Astrocyte (in vitro differentiated cells and primary cell): ENCODE data around the gene AK9. TPM values are rescaled to one million over a fixed set of nuclear protein-coding genes. Genes with fewer than 3 reads are reported as not detected.

Experiments
- DNase-seq: peaks from one replicate; pipeline ENCODE4 v3.0.0-alpha.2; 2010; ENCODE audit warnings: low read depth
- FAIRE-seq: peaks from 2 replicates; lab custom pipeline; 2011; peaks lifted over from hg19 to GRCh38; lab: Jason Lieb, UNC
- H2AFZ ChIP-seq: 2 replicates; pipeline ENCODE4 v1.6.0; 2012; ENCODE audit warnings: low read depth, low read length, inconsistent platforms
- H3K27ac ChIP-seq: 2 replicates; pipeline ENCODE4 v1.5.1; 2011; ENCODE audit warnings: low read depth, low read length, inconsistent platforms
- H3K27me3 ChIP-seq: 2 replicates; pipeline ENCODE4 v1.6.0; 2011; ENCODE audit warnings: low read length, inconsistent platforms; ENCODE audit not compliant: insufficient read depth
- H3K36me3 ChIP-seq: 2 replicates; pipeline ENCODE4 v1.5.1; 2011; ENCODE audit warnings: low read length, inconsistent platforms; ENCODE audit not compliant: insufficient read depth
- H3K4me1 ChIP-seq: 2 replicates; pipeline ENCODE4 v1.5.1; 2011; ENCODE audit warnings: low read length, inconsistent platforms; ENCODE audit not compliant: insufficient read depth
- H3K4me2 ChIP-seq: 2 replicates; pipeline ENCODE4 v1.6.0; 2012; ENCODE audit warnings: low read length, inconsistent platforms
- H3K4me3 ChIP-seq: 2 replicates; pipeline ENCODE4 v1.5.1; 2011; ENCODE audit warnings: low read depth, mild to moderate bottlenecking, low read length, inconsistent platforms; ENCODE audit not compliant: insufficient read depth
- H3K79me2 ChIP-seq: 2 replicates; pipeline ENCODE4 v1.6.0; 2012; ENCODE audit warnings: mild to moderate bottlenecking, low read length, inconsistent platforms; ENCODE audit not compliant: insufficient read depth
- H3K9ac ChIP-seq: 2 replicates; pipeline ENCODE4 v1.6.0; 2012; ENCODE audit warnings: mild to moderate bottlenecking, low read length, inconsistent platforms
- H3K9me3 ChIP-seq: 2 replicates; pipeline ENCODE4 v1.5.1; 2012; ENCODE audit warnings: low read depth, mild to moderate bottlenecking, low read length, inconsistent platforms; ENCODE audit not compliant: insufficient read depth
- H4K20me1 ChIP-seq: 2 replicates; pipeline ENCODE4 v1.6.0; 2012; ENCODE audit warnings: low read length, inconsistent platforms; ENCODE audit not compliant: insufficient read depth
- H3K27ac Mint-ChIP-seq: one replicate; pipeline ENCODE4 v1.8.0; 2021; ENCODE audit warnings: mild to moderate bottlenecking, mixed read lengths; ENCODE audit not compliant: unreplicated experiment
- H3K27me3 Mint-ChIP-seq: one replicate; pipeline ENCODE4 v1.8.0; 2021; ENCODE audit warnings: low read depth, mixed read lengths; ENCODE audit not compliant: unreplicated experiment
- H3K36me3 Mint-ChIP-seq: one replicate; pipeline ENCODE4 v1.8.0; 2021; ENCODE audit warnings: low read depth, mixed read lengths; ENCODE audit not compliant: unreplicated experiment
- H3K4me1 Mint-ChIP-seq: one replicate; pipeline ENCODE4 v1.8.0; 2021; ENCODE audit warnings: low read depth, mixed read lengths; ENCODE audit not compliant: unreplicated experiment
- H3K4me3 Mint-ChIP-seq: one replicate; pipeline ENCODE4 v1.8.0; 2021; ENCODE audit warnings: mild to moderate bottlenecking, moderate library complexity, mixed read lengths; ENCODE audit not compliant: unreplicated experiment
- H3K9me3 Mint-ChIP-seq: one replicate; pipeline ENCODE4 v1.8.0; 2021; ENCODE audit warnings: mild to moderate bottlenecking, mixed read lengths; ENCODE audit not compliant: unreplicated experiment
- EZH2 ChIP-seq: IDR thresholded peaks from 2 replicates; pipeline ENCODE4 v1.6.1; 2012; ENCODE audit warnings: mild to moderate bottlenecking, low read length, inconsistent platforms; ENCODE audit not compliant: insufficient read depth
- total RNA-seq: library from RNA; stranded (reverse); gene quantifications from 2 replicates; pipeline ENCODE4 v1.2.1, GENCODE V29; 2021
- TF ChIP-seq, protein P1 (sequence below): IDR thresholded peaks from 2 replicates; pipeline ENCODE4 v1.5.1; 2011; ENCODE audit warnings: low read depth, mild to moderate bottlenecking, inconsistent platforms, low read length, moderate library complexity; ENCODE audit not compliant: insufficient read depth

Gene AK9
- total RNA-seq, 1 donor from 2014 or later = 3.4 TPM

GRCh38 chr6:109531446-109531845, 159.6 kb downstream of the AK9 start:
- Histone ChIP-seq H3K79me2 (no peaks in the 10 kb centered on the region), H3K4me1 (no peaks in the 10 kb centered on the region), H3K9ac (no peak overlapping the region), H3K4me3 (no peak overlapping the region), H2AFZ (no peak overlapping the region), H3K27ac (no peak overlapping the region), H4K20me1 (no peaks in the 10 kb centered on the region), H3K27me3 (no peaks in the 10 kb centered on the region), H3K4me2 (no peak overlapping the region), H3K36me3 (no peaks in the 10 kb centered on the region), H3K9me3 (no peaks in the 10 kb centered on the region)
- H3K27me3 Mint-ChIP-seq = no peaks in the 10 kb centered on the region
- no peak overlapping the region for H3K27ac Mint-ChIP-seq
- DNase-seq = no peak
- H3K36me3 Mint-ChIP-seq = no peaks in the 10 kb centered on the region
- no peak for FAIRE-seq
- H3K9me3 Mint-ChIP-seq = peaks cover 3% of the 10 kb centered on the region
- H3K4me3 Mint-ChIP-seq = no peak overlapping the region
- no peaks in the 10 kb centered on the region for H3K4me1 Mint-ChIP-seq
- TF ChIP-seq EZH2 = no peak
- TF ChIP-seq, protein P1, sequence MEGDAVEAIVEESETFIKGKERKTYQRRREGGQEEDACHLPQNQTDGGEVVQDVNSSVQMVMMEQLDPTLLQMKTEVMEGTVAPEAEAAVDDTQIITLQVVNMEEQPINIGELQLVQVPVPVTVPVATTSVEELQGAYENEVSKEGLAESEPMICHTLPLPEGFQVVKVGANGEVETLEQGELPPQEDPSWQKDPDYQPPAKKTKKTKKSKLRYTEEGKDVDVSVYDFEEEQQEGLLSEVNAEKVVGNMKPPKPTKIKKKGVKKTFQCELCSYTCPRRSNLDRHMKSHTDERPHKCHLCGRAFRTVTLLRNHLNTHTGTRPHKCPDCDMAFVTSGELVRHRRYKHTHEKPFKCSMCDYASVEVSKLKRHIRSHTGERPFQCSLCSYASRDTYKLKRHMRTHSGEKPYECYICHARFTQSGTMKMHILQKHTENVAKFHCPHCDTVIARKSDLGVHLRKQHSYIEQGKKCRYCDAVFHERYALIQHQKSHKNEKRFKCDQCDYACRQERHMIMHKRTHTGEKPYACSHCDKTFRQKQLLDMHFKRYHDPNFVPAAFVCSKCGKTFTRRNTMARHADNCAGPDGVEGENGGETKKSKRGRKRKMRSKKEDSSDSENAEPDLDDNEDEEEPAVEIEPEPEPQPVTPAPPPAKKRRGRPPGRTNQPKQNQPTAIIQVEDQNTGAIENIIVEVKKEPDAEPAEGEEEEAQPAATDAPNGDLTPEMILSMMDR = no peak

GRCh38 chr6:109527989-109528388, 163.0 kb downstream of the AK9 start:
- H3K9ac ChIP-seq = no peak overlapping the region
- no peaks in the 10 kb centered on the region for H3K4me1 Mint-ChIP-seq
- H3K4me1 ChIP-seq = no peaks in the 10 kb centered on the region
- no peak overlapping the region for H3K4me2 ChIP-seq
- H3K27me3 ChIP-seq = no peaks in the 10 kb centered on the region
- H3K27ac Mint-ChIP-seq = no peak overlapping the region
- no peak overlapping the region for H2AFZ ChIP-seq
- TF ChIP-seq, protein P1 = peak; percentile 33
- no peak for TF ChIP-seq EZH2
- H3K27me3 Mint-ChIP-seq = no peaks in the 10 kb centered on the region
- no peak overlapping the region for H3K27ac ChIP-seq
- H4K20me1 ChIP-seq = no peaks in the 10 kb centered on the region
- no peaks in the 10 kb centered on the region for H3K9me3 ChIP-seq
- H3K36me3 Mint-ChIP-seq = no peaks in the 10 kb centered on the region
- no peaks in the 10 kb centered on the region for H3K36me3 ChIP-seq
- H3K9me3 Mint-ChIP-seq = no peaks in the 10 kb centered on the region
- DNase-seq (no peak), FAIRE-seq (no peak)
- H3K79me2 ChIP-seq = no peaks in the 10 kb centered on the region
- no peak overlapping the region for H3K4me3 Mint-ChIP-seq
- no peak overlapping the region for H3K4me3 ChIP-seq

DNA sequence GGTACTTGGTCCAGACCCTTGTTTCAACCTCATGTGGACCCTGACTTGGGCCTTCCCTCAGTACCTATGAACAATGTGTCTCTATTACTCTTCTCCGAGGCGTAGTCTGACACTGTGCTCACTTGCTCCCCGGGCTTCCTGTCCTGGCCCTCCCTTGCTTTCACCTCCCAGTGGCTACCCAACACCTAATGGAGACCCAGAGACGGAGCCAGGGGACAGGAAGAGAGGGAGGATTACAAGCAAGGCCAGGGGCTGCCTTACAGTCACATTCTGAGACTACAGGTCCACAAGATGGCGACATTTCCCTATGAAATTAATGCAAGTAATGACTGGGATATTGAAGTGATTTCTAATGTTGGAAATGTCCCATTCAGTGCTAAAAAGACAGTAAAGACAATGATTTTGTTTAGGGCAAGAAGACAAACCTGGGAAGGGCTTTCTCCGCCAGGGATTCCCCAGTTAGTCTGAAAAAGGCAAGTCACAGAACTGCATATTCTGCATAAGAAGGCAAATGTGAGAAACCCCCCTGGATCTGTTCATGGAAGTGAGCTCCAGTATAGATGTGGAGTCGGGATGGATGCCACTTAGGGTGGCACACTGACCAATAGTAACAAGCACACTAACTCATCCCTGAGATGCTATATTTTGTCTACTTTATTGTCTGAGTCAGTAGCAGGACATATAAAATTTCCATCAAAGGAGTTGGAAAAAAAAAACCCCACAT, 163.9 kb downstream of the AK9 start:
- no peak for FAIRE-seq
- H3K36me3 Mint-ChIP-seq = no peaks in the 10 kb centered on the region
- Histone ChIP-seq H3K4me2 (no peak overlapping the region), H3K79me2 (no peaks in the 10 kb centered on the region), H3K4me1 (no peaks in the 10 kb centered on the region), H3K9ac (no peak overlapping the region), H3K27me3 (no peaks in the 10 kb centered on the region), H3K9me3 (no peaks in the 10 kb centered on the region), H4K20me1 (no peaks in the 10 kb centered on the region), H3K27ac (no peak overlapping the region), H3K4me3 (no peak overlapping the region), H2AFZ (peak overlapping the region; percentile 49), H3K36me3 (no peaks in the 10 kb centered on the region)
- no peaks in the 10 kb centered on the region for H3K9me3 Mint-ChIP-seq
- TF ChIP-seq, protein P1 = peak; percentile 72
- no peak for TF ChIP-seq EZH2
- H3K4me3 Mint-ChIP-seq = no peak overlapping the region
- H3K4me1 Mint-ChIP-seq = no peaks in the 10 kb centered on the region
- peak; percentile 45 for DNase-seq
- no peak overlapping the region for H3K27ac Mint-ChIP-seq
- no peaks in the 10 kb centered on the region for H3K27me3 Mint-ChIP-seq
